WI38 (cell line): ENCODE data around the gene SCP2.

Experiments
- H3K4me3 ChIP-seq: 2 replicates; pipeline ENCODE4 v1.5.1; 2011; ENCODE audit warnings: low read depth, mild to moderate bottlenecking, control low read depth, low read length
- CTCF ChIP-seq: IDR thresholded peaks from 2 replicates; pipeline ENCODE4 v1.5.1; 2012; ENCODE audit warnings: low read depth, mild to moderate bottlenecking, control low read depth, low read length

Gene SCP2

GRCh38 chr1:52917156-52917555, 9.9 kb upstream of the SCP2 start:
- H3K4me3 ChIP-seq = no peak overlapping the region
- TF ChIP-seq CTCF = no peak

- no peak for TF ChIP-seq CTCF
- H3K4me3 ChIP-seq = no peak overlapping the region
These were observed 9.5 kb upstream of the SCP2 start for GRCh38 chr1:52917581-52917980.

GRCh38 chr1:52918201-52918600, 8.9 kb upstream of the SCP2 start:
- no peak for TF ChIP-seq CTCF

GRCh38 chr1:52919051-52919722, 7.9 kb upstream of the SCP2 start:
- no peak for TF ChIP-seq CTCF

More at GRCh38 chr1:52918201-52918600, 8.9 kb upstream of the SCP2 start:
- H3K4me3 ChIP-seq = no peak overlapping the region

GRCh38 chr1:52919723-52920483, 7.2 kb upstream of the SCP2 start:
- no peak for TF ChIP-seq CTCF
- no peak overlapping the region for H3K4me3 ChIP-seq

More at GRCh38 chr1:52919051-52919722, 7.9 kb upstream of the SCP2 start:
- no peak overlapping the region for H3K4me3 ChIP-seq

GRCh38 chr1:52920791-52921291, 6.2 kb upstream of the SCP2 start:
- TF ChIP-seq CTCF = no peak
- peak overlapping the region; percentile 53 for H3K4me3 ChIP-seq

GRCh38 chr1:52925571-52926005, 1.5 kb upstream of the SCP2 start:
- TF ChIP-seq CTCF = no peak
- H3K4me3 ChIP-seq = no peak overlapping the region
